Measurements from ENCODE around the gene SYNPO2L.
"Not testable (repeated sequence)": the region's sequence is repeated elsewhere in the genome, so short reads cannot be mapped to it uniquely, and the experiment has no call there.

The SYNPO2L gene

GRCh38 chr10:73617143-73617542 is 38.7 kb downstream of the SYNPO2L start:
- not testable (repeated sequence) for H3K27me3 Mint-ChIP-seq (ENCODE audit: low read depth); DNase-seq (ENCODE audit: low spot score); H3K4me1 Mint-ChIP-seq (ENCODE audit: low read depth)

DNA sequence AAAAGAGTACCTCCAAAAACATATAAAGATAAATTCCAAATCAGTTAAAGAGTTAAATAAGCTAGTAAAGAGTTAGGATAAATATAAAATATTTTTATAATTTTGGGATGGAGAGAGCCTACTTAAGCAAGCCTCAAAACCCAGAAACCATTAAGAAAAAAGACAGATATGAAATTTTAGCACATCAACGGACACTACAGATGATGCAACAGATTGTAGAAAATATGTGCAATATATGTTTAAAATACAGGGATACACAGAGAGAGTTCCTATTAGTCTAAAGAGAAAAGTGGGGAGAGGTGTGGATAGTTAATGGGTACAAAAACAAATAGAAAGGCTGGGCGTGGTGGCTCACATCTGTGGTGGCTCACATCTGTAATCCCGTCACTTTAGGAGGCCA is 41.1 kb downstream of the SYNPO2L start:
- H3K4me1 Mint-ChIP-seq (ENCODE audit: low read depth), result no peaks in the 10 kb centered on the region
- H3K9me3 Mint-ChIP-seq, result no peaks in the 10 kb centered on the region
- no peaks in the 10 kb centered on the region for H3K27me3 Mint-ChIP-seq (ENCODE audit: low read depth)
- no peak overlapping the region for H3K27ac Mint-ChIP-seq
- H3K36me3 Mint-ChIP-seq (ENCODE audit: low read depth), result no peaks in the 10 kb centered on the region
- H3K4me3 Mint-ChIP-seq, result no peak overlapping the region
- no peak for DNase-seq (ENCODE audit: low spot score)

More at GRCh38 chr10:73617143-73617542, 38.7 kb downstream of the SYNPO2L start:
- H3K27ac Mint-ChIP-seq; H3K9me3 Mint-ChIP-seq; H3K36me3 Mint-ChIP-seq (ENCODE audit: low read depth); H3K4me3 Mint-ChIP-seq: not testable (repeated sequence)

DNA sequence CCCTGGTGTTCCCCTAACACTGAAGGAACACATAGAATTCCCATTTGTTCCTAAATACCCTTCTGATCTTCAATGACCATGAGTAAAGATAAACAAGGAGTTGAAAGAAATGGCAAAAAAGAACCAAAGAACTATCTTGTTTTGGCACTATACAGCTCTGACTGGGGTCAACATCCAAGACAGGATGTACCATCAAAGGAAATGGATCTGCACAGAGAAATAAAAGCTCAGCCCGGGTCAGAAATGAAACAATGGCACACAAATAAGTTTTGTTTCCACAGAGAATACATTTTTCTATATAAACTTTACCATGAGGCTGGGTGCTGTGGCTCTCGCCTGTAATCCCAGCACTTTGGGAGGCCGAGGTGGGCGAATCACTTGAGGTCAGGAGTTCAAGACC is 46.7 kb downstream of the SYNPO2L start:
- Mint-ChIP-seq H3K27ac (no peak overlapping the region), H3K9me3 (no peaks in the 10 kb centered on the region), H3K36me3 (ENCODE audit: low read depth) (no peaks in the 10 kb centered on the region), H3K4me1 (ENCODE audit: low read depth) (no peaks in the 10 kb centered on the region), H3K4me3 (no peak overlapping the region), H3K27me3 (ENCODE audit: low read depth) (no peaks in the 10 kb centered on the region)
- no peak for DNase-seq (ENCODE audit: low spot score)

DNA sequence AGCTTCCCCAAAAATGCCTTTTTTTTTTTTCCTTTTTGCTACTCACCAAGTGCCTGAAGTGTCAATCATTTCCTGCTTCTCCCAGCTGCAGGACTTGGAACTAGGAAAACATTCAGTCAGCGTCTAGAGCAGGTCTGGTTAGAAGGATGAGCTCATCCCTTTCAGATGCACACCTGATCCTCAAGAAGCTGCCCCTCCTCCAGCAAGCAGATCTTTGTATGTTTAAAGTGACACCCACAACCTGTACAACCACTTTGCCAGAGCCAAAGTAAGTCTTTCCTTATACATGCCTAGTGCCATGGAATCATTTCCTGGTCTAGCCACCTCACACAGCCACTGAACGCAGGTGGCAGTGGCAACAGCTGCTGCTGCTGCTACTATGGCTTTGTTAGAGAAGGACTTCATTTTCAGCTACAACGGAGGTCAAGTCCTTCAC is 54.3 kb downstream of the SYNPO2L start:
- Mint-ChIP-seq H3K9me3 (no peaks in the 10 kb centered on the region), H3K27me3 (ENCODE audit: low read depth) (peaks cover 4% of the 10 kb centered on the region), H3K4me1 (ENCODE audit: low read depth) (peaks cover 2% of the 10 kb centered on the region), H3K27ac (no peak overlapping the region), H3K36me3 (ENCODE audit: low read depth) (no peaks in the 10 kb centered on the region), H3K4me3 (no peak overlapping the region)
- no peak for DNase-seq (ENCODE audit: low spot score)

GRCh38 chr10:73597346-73597745 is 58.5 kb downstream of the SYNPO2L start:
- no peaks in the 10 kb centered on the region for H3K36me3 Mint-ChIP-seq (ENCODE audit: low read depth)
- no peak overlapping the region for H3K4me3 Mint-ChIP-seq
- peaks cover 4% of the 10 kb centered on the region for H3K27me3 Mint-ChIP-seq (ENCODE audit: low read depth)
- no peaks in the 10 kb centered on the region for H3K9me3 Mint-ChIP-seq
- H3K27ac Mint-ChIP-seq, result no peak overlapping the region
- DNase-seq (ENCODE audit: low spot score), result no peak
- H3K4me1 Mint-ChIP-seq (ENCODE audit: low read depth), result peaks cover 4% of the 10 kb centered on the region

All from T-helper 2 cell treated with Interferon-gamma antibody and Interleukin-4, amounts not matched to agents 5 μg/mL and 100 μg/mL, for 36 hours (primary cell).